Measurements from ENCODE around the gene GNG4. TPM values are rescaled to one million over a fixed set of nuclear protein-coding genes. Genes with fewer than 3 reads are reported as not detected.
A peak's percentile ranks its signal among the peaks of the same experiment; 100 is the strongest.

Gene GNG4
- not detected in 2 replicates for total RNA-seq
- 0.10 TPM in 2 replicates for polyA plus RNA-seq
- polyA plus RNA-seq (2011; cell fraction: cytosol; rRNA removed) = not detected in 2 replicates
- polyA plus RNA-seq (2011; cell fraction: nucleus; rRNA removed) = not detected in 2 replicates
- not detected in 2 replicates for polyA plus RNA-seq (2012)
- polyA minus RNA-seq = not detected in 2 replicates
- polyA minus RNA-seq (2011; cell fraction: cytosol; rRNA and poly(A)+ RNA removed) = not detected
- not detected in 2 replicates for polyA minus RNA-seq (2011; cell fraction: nucleus; rRNA and poly(A)+ RNA removed)
- not detected for Bru-seq, nascent RNA
- BruChase-seq, experiment 1, labeled RNA remaining after a 6-hour chase = percentile 4 among the genes with signal in this experiment
- percentile 6 among the genes with signal in this experiment for BruChase-seq, experiment 2, labeled RNA remaining after a 2-hour chase
- long read RNA-seq = 0 reads

DNA sequence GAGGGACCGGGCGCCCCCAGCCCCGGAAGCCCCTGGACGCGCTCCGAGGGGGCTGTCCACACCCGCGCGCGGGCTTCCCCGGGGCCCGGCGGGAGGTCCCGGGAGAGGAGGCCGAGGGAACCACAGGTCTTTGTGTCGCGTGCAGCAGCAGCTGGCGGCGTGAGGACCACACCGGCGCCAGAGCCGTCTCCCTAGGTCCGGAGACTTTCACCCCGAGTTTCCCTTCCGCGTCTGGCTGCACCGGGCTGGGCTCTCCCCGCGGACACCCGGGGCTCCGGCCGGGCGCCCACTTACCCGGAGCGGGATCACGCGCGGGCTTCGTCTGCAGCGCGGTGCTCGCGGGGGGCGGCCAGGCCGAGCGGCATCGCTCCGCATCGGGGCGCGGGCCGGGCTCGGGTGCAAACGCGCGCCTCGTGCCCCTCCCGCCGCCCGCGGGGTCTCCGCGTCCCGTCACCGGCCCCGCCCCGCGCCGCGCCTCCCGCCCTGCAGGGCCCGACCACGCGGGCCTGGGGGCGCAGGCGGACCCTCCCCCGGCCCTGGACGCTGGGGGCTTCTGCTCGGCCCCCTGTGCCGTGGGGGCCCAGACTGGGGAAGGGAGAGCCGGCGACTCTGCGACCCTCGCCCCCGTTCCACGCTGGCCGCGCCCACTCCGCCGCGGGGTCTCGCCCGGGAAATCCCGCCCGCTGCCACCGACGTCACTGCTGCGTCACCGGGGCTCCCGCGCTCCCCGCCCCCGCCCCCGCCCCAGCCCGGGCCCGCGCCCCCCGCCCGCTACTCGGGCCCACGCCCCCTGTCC, at the start of gene GNG4:
GNG4 (minus strand) TSS at position 417 of the 796 bp plus-strand sequence. CDS start 65,946 bp downstream, outside the sequence.
- H3K27ac ChIP-seq (ENCODE audit: insufficient read depth, low read depth, low read length) = no peak within 1 kb of the TSS
- dilution Hi-C loops (cut with MboI; ENCODE audit: extremely low pct_ligation_motif_present, low sequenced_read_pairs) (no loop called here), intact Hi-C loops (cut with micrococcal nuclease) (loop anchor here (5.0 kb wide), 2 partner anchors 88 to 137 kb away; no protein-coding TSS in a partner anchor)
- H3K27me3 ChIP-seq (ENCODE audit: control insufficient read depth in 2 of 2, insufficient read depth in 2 of 2, low read length in 2 of 2) = peaks cover 27 to 49% of the 10 kb centered on the region in 2 experiments
- no TSS peak for BruUV-seq (replicated peaks)
- H3K36me3 ChIP-seq (ENCODE audit: control insufficient read depth in 2 of 2, extremely low read depth in 1 of 2, insufficient read depth in 2 of 2, low read length in 2 of 2) = no peaks in the 10 kb centered on the region
- no peaks in the 10 kb centered on the region for H3K79me2 ChIP-seq (ENCODE audit: control insufficient read depth, insufficient read depth, low read length)
- TF ChIP-seq POLR2A (IDR thresholded peaks at IDR 0.05; ENCODE audit: low read depth, low read length) (no peak), EZH2 (IDR thresholded peaks at IDR 0.05; ENCODE audit: borderline replicate concordance, low read depth, low read length, severe bottlenecking) (peak; percentile 49), MAX (IDR thresholded peaks at IDR 0.05; ENCODE audit: insufficient read depth, insufficient read length) (no peak)
- H4K20me1 ChIP-seq (replicated peaks; ENCODE audit: control insufficient read depth, extremely low read depth, insufficient read depth, low read length) = no peaks in the 10 kb centered on the region
- ChIA-PET POLR2A (no interaction called here), CTCF (interaction anchor here (1.0 to 1.2 kb wide), 5 partner anchors 48 to 322 kb away, joined by 3 to 5 read pairs (median 4); no protein-coding TSS in a partner anchor)
- no peaks in the 10 kb centered on the region for H3K9me3 ChIP-seq (replicated peaks; ENCODE audit: control insufficient read depth, insufficient read depth, low read length)
- peaks cover 11% of the 10 kb centered on the region for H3K4me1 ChIP-seq (ENCODE audit: control insufficient read depth, extremely low read depth, insufficient read depth, low read length)
- FAIRE-seq (no peak), DNase-seq (ENCODE audit: low read depth, low spot score) (no peak)
- H3K9ac ChIP-seq (replicated peaks; ENCODE audit: extremely low read depth, insufficient read depth, low read length) = no peak within 1 kb of the TSS
- peak within 1 kb of the TSS; percentile 72 for H3K4me2 ChIP-seq (ENCODE audit: insufficient read depth, low read length)
- H2AFZ ChIP-seq (ENCODE audit: low read depth, low read length) = peak within 1 kb of the TSS; percentile 60
- no peaks in the 10 kb centered on the region for H3K9me1 ChIP-seq (replicated peaks; ENCODE audit: control insufficient read depth, extremely low read depth, insufficient read depth, low read length)
- H3K4me3 ChIP-seq (replicated peaks in 1 of 3; ENCODE audit: insufficient read depth in 1 of 3, low read depth in 1 of 3, low read length in 3 of 3) = peak within 1 kb of the TSS in 2 of 3 experiments; percentile 23 to 43

DNA sequence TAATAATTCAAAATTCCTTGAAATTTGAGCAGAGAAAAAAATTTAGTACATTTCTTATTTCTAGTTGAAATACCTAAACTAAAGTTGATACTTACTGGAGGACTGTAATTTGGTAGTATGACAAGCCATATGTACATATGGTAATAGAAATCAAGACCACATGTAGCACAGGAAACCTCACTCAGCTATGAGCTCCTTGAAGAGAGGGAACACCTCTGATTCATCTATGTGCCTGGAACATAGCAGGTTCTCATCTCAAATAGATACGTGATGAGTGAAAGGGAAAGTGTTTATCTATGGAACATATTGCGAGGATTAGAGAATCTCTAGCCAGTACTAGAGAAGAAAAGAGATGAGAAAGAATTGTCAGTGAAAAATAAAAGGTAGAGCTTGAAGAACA, 47.9 kb upstream of the GNG4 start:
- ChIA-PET CTCF (interaction anchor here (1.1 to 1.8 kb wide), 2 partner anchors 14 to 97 kb away, joined by 3 read pairs; no protein-coding TSS in a partner anchor), POLR2A (no interaction called here)
- Histone ChIP-seq H3K4me2 (ENCODE audit: insufficient read depth, low read length) (no peak overlapping the region), H3K27me3 (ENCODE audit: control insufficient read depth in 2 of 2, insufficient read depth in 2 of 2, low read length in 2 of 2) (no peaks in the 10 kb centered on the region), H4K20me1 (replicated peaks; ENCODE audit: control insufficient read depth, extremely low read depth, insufficient read depth, low read length) (no peaks in the 10 kb centered on the region), H3K4me1 (ENCODE audit: control insufficient read depth, extremely low read depth, insufficient read depth, low read length) (no peaks in the 10 kb centered on the region), H3K4me3 (replicated peaks in 1 of 3; ENCODE audit: insufficient read depth in 1 of 3, low read depth in 1 of 3, low read length in 3 of 3) (no peak overlapping the region), H3K27ac (ENCODE audit: insufficient read depth, low read depth, low read length) (no peak overlapping the region), H3K36me3 (ENCODE audit: control insufficient read depth in 2 of 2, extremely low read depth in 1 of 2, insufficient read depth in 2 of 2, low read length in 2 of 2) (peaks cover 0 to 3% of the 10 kb centered on the region in 2 experiments), H3K9me3 (replicated peaks; ENCODE audit: control insufficient read depth, insufficient read depth, low read length) (no peaks in the 10 kb centered on the region), H3K9ac (replicated peaks; ENCODE audit: extremely low read depth, insufficient read depth, low read length) (no peak overlapping the region), H2AFZ (ENCODE audit: low read depth, low read length) (no peak overlapping the region), H3K9me1 (replicated peaks; ENCODE audit: control insufficient read depth, extremely low read depth, insufficient read depth, low read length) (no peaks in the 10 kb centered on the region), H3K79me2 (ENCODE audit: control insufficient read depth, insufficient read depth, low read length) (no peaks in the 10 kb centered on the region)
- intact Hi-C loops (cut with micrococcal nuclease) (loop anchor here (2.0 kb wide), 1 partner anchor 13 kb away; no protein-coding TSS in a partner anchor), dilution Hi-C loops (cut with MboI; ENCODE audit: extremely low pct_ligation_motif_present, low sequenced_read_pairs) (no loop called here)
- DNase-seq (ENCODE audit: low read depth, low spot score) (no peak), FAIRE-seq (no peak)
- no TSS peak for BruUV-seq (replicated peaks)
- no peak for TF ChIP-seq CTCF (IDR thresholded peaks at IDR 0.05; ENCODE audit: extremely low read depth in 1 of 2, insufficient read depth in 1 of 2, low read depth in 1 of 2, low read length in 2 of 2)

All from endothelial cell of umbilical vein (primary cell).